H1 (cell line): ENCODE data around the gene CEP72. TPM values are rescaled to one million over a fixed set of nuclear protein-coding genes. Genes with fewer than 3 reads are reported as not detected.

Experiments used
- CTCF ChIA-PET: fragments of 300-600 bp; sonication (Branson Sonifier 250); formaldehyde crosslinking; loops from one replicate; lab custom pipeline; 2021; ENCODE audit not compliant: partially characterized antibody; lab: Charles Lee
- POLR2A ChIA-PET: fragments of 300-600 bp; sonication (Branson Sonifier 250); formaldehyde crosslinking; loops from one replicate; lab custom pipeline; 2021; ENCODE audit warnings: inconsistent platforms; ENCODE audit not compliant: partially characterized antibody; lab: Charles Lee
- DNase-seq, 2 experiments: peaks; one replicate each; pipeline versions ENCODE4 v3.0.0 to v3.0.0-alpha.2; 2010 to 2022; ENCODE audit warnings: low spot score in 2 of 2, low read depth in 1 of 2, mixed read lengths in 1 of 2
- FAIRE-seq: peaks from 2 replicates; lab custom pipeline; 2011; peaks lifted over from hg19 to GRCh38; lab: Jason Lieb, UNC
- H2AFZ ChIP-seq: 2 replicates; pipeline ENCODE4 v1.8.1; 2012; ENCODE audit warnings: low read length, inconsistent platforms
- H2AK5ac ChIP-seq: 2 replicates; pipeline ENCODE4 v1.6.1; 2013; ENCODE audit warnings: low read depth, low read length
- H2BK120ac ChIP-seq: replicated peaks from 2 replicates; pipeline ENCODE3; 2013; ENCODE audit warnings: low read depth, low read length, inconsistent platforms
- H2BK12ac ChIP-seq: 2 replicates; pipeline ENCODE4 v1.6.1; 2013; ENCODE audit warnings: low read depth, low read length
- H2BK15ac ChIP-seq: 2 replicates; pipeline ENCODE4 v1.6.1; 2013; ENCODE audit warnings: low read length
- H2BK20ac ChIP-seq: 2 replicates; pipeline ENCODE4 v1.6.1; 2013; ENCODE audit warnings: low read length
- H2BK5ac ChIP-seq: 2 replicates; pipeline ENCODE4 v1.6.1; 2013; ENCODE audit warnings: low read depth, low read length
- H3K14ac ChIP-seq: 2 replicates; pipeline ENCODE4 v1.6.1; 2013; ENCODE audit warnings: inconsistent platforms; ENCODE audit not compliant: insufficient read length
- H3K18ac ChIP-seq: 2 replicates; pipeline ENCODE4 v1.6.1; 2013; ENCODE audit warnings: low read length; ENCODE audit errors: extremely low read depth
- H3K23ac ChIP-seq: 2 replicates; pipeline ENCODE4 v1.6.1; 2013; ENCODE audit warnings: inconsistent platforms; ENCODE audit not compliant: insufficient read length
- H3K23me2 ChIP-seq: 2 replicates; pipeline ENCODE4 v1.6.1; 2013; ENCODE audit warnings: low read depth, low read length
- H3K27ac ChIP-seq: 2 replicates; pipeline ENCODE4 v1.6.1; 2011; ENCODE audit warnings: low read depth, low read length, inconsistent platforms
- H3K27me3 ChIP-seq, 4 experiments: replicated peaks in 1 of 4; 1 replicate in 1 of 4; 2 replicates in 3 of 4; pipeline versions ENCODE4 v1.6.1 to v1.8.1; 2011 to 2013; ENCODE audit warnings: low read length in 3 of 4, mild to moderate bottlenecking in 3 of 4, inconsistent platforms in 2 of 4, mixed read lengths in 2 of 4, moderate library complexity in 1 of 4; ENCODE audit not compliant: control insufficient read depth in 3 of 4, insufficient read depth in 3 of 4; ENCODE audit errors: extremely low read depth in 1 of 4
- H3K36me3 ChIP-seq, 4 experiments: 2 replicates each; pipeline versions ENCODE4 v1.6.1 to v1.8.1; 2011 to 2013; ENCODE audit warnings: mild to moderate bottlenecking in 4 of 4, low read length in 3 of 4, moderate library complexity in 2 of 4, control low read depth in 1 of 4, inconsistent platforms in 1 of 4; ENCODE audit not compliant: insufficient read depth in 4 of 4, control insufficient read depth in 2 of 4
- H3K4ac ChIP-seq: replicated peaks from 2 replicates; pipeline ENCODE3; 2013; ENCODE audit warnings: low read length, low read depth, mixed read lengths, inconsistent platforms; ENCODE audit not compliant: insufficient read length
- H3K4me1 ChIP-seq, 4 experiments: replicated peaks in 1 of 4; 1 replicate in 1 of 4; 2 replicates in 3 of 4; pipeline versions ENCODE4 v1.6.1 to v1.8.1; 2011 to 2013; ENCODE audit warnings: low read length in 3 of 4, inconsistent platforms in 2 of 4, mixed read lengths in 1 of 4; ENCODE audit not compliant: insufficient read depth in 4 of 4, control insufficient read depth in 3 of 4
- H3K4me2 ChIP-seq, 2 experiments: 2 replicates each; pipeline versions ENCODE4 v1.6.1 to v1.8.1; 2011 to 2013; ENCODE audit warnings: low read depth in 2 of 2, low read length in 2 of 2, control low read depth in 1 of 2, inconsistent platforms in 1 of 2, mild to moderate bottlenecking in 1 of 2; ENCODE audit not compliant: insufficient read depth in 1 of 2
- H3K4me3 ChIP-seq, 4 experiments: fragments of 200-600, 300-600 bp in 1 of 4; sonication (generic), shearing (Covaris generic), sonication (Bioruptor Twin) in 1 of 4; 2 replicates each; pipeline versions ENCODE4 v1.5.1 to v1.8.1; 2011 to 2016; ENCODE audit warnings: low read length in 4 of 4, low read depth in 3 of 4, control low read depth in 2 of 4, inconsistent platforms in 2 of 4, mild to moderate bottlenecking in 2 of 4, mixed read lengths in 1 of 4, moderate library complexity in 1 of 4; ENCODE audit not compliant: insufficient read depth in 2 of 4; ENCODE audit errors: extremely low read depth in 1 of 4
- H3K56ac ChIP-seq: replicated peaks from 2 replicates; pipeline ENCODE3; 2013; ENCODE audit warnings: low read depth, mild to moderate bottlenecking, mixed read lengths, low read length, inconsistent platforms; ENCODE audit not compliant: insufficient read length
- H3K79me1 ChIP-seq: 2 replicates; pipeline ENCODE4 v1.6.1; 2013; ENCODE audit warnings: low read depth, low read length, control low read depth
- H3K79me2 ChIP-seq, 2 experiments: 2 replicates each; pipeline versions ENCODE4 v1.6.1 to v1.8.1; 2012 to 2013; ENCODE audit warnings: low read length in 2 of 2, mild to moderate bottlenecking in 2 of 2, inconsistent platforms in 1 of 2; ENCODE audit not compliant: insufficient read depth in 2 of 2, control insufficient read depth in 1 of 2
- H3K9ac ChIP-seq, 4 experiments: replicated peaks in 1 of 4; 1 replicate in 1 of 4; 2 replicates in 3 of 4; pipeline versions ENCODE4 v1.6.1 to v1.8.1; 2011 to 2013; ENCODE audit warnings: low read depth in 3 of 4, low read length in 3 of 4, control low read depth in 2 of 4, mild to moderate bottlenecking in 2 of 4, moderate library complexity in 2 of 4, inconsistent platforms in 1 of 4; ENCODE audit errors: extremely low read depth in 1 of 4
- H3K9me3 ChIP-seq, 2 experiments: 2 replicates each; pipeline versions ENCODE4 v1.6.1 to v1.8.1; 2012 to 2013; ENCODE audit warnings: mild to moderate bottlenecking in 2 of 2, moderate library complexity in 2 of 2, control low read depth in 1 of 2, inconsistent platforms in 1 of 2, low read depth in 1 of 2, low read length in 1 of 2, mixed read lengths in 1 of 2; ENCODE audit not compliant: insufficient read depth in 2 of 2
- H4K20me1 ChIP-seq, 2 experiments: replicated peaks in 1 of 2; 2 replicates each; pipeline versions ENCODE3 to v1.8.1; 2011 to 2013; ENCODE audit warnings: inconsistent platforms in 2 of 2, low read length in 2 of 2, mild to moderate bottlenecking in 1 of 2; ENCODE audit not compliant: insufficient read depth in 2 of 2, control insufficient read depth in 1 of 2
- H4K5ac ChIP-seq: 2 replicates; pipeline ENCODE4 v1.6.1; 2013; ENCODE audit warnings: low read length, low read depth, mixed read lengths, inconsistent platforms; ENCODE audit not compliant: insufficient read length
- H4K8ac ChIP-seq: 2 replicates; pipeline ENCODE4 v1.8.0; 2013; ENCODE audit warnings: mild to moderate bottlenecking, moderate library complexity, low read length, inconsistent platforms; ENCODE audit not compliant: insufficient read depth; ENCODE audit errors: extremely low read depth
- H4K91ac ChIP-seq: replicated peaks from 2 replicates; pipeline ENCODE3; 2013; ENCODE audit warnings: low read length, mixed read lengths, inconsistent platforms; ENCODE audit not compliant: insufficient read length
- WGBS, 2 experiments: shearing (Covaris generic) in 1 of 2; methylation state at CpG; one replicate each; pipeline versions ENCODE4 v1.1.6 to v1.1.7; 2013 to 2015; ENCODE audit warnings: low lambda C conversion rate in 2 of 2, mixed read lengths in 2 of 2, inconsistent platforms in 1 of 2, low coverage in 1 of 2, missing lambda C conversion rate in 1 of 2; ENCODE audit not compliant: insufficient replicate concordance in 2 of 2, insufficient coverage in 1 of 2, insufficient read length in 1 of 2; ENCODE audit errors: extremely low coverage in 1 of 2, missing lambda C conversion rate in 1 of 2; 5-methylcytosine and 5-hydroxymethylcytosine counted together
- polyA plus RNA-seq, 7 experiments: library from polyadenylated mRNA; depleted of rRNA in 3 of 7; stranded (reverse) in 5 of 7; unstranded in 2 of 7; fragments of >200 nt in 5 of 7; fragments of 200-250 nt in 2 of 7; gene quantifications; 1 replicate in 5 of 7; 2 replicates in 1 of 7; 4 replicates in 1 of 7; pipeline versions ENCODE4 v1.2.1 to v1.2.3, GENCODE V29; 2011 to 2013; ENCODE audit warnings: missing spikeins in 2 of 7, mixed read lengths in 2 of 7
- total RNA-seq: library from RNA; stranded (reverse); fragmentation: NEBNext Ultra II Directional; extraction: Animal tissue kit (Norgen Biotek cat#: 25700); gene quantifications from 2 replicates; pipeline ENCODE4 v1.2.1, GENCODE V29; 2021

CEP72 gene
- total and polyA plus RNA-seq, 2 of the 8 experiments (the other 6 are each of a cell fraction or from before 2014, with no cell fraction given): 13.1 to 19.6 TPM

- WGBS, 2 experiments: 88% methylated on average over 16 of the region's 16 CpGs; no CpG with 5 or more reads in 1 of the 2 experiments
- H2AK5ac ChIP-seq: no peak overlapping the region
- H2BK120ac ChIP-seq: no peak overlapping the region
- no peaks in the 10 kb centered on the region; a peak in 1 of 7 replicates for H3K4me1 ChIP-seq
- H2BK12ac ChIP-seq: no peak overlapping the region
- peaks cover 3 to 40% (median 31%) of the 10 kb centered on the region in 4 experiments; a peak in 7 of 8 replicates for H3K36me3 ChIP-seq
- H3K18ac ChIP-seq: no peak overlapping the region
- no peaks in the 10 kb centered on the region for H3K23me2 ChIP-seq
- H3K27ac ChIP-seq: no peak overlapping the region
- H3K4me3 ChIP-seq: no peak overlapping the region
- POLR2A ChIA-PET: no interaction called here
- CTCF ChIA-PET: no interaction called here
- H2BK15ac ChIP-seq: no peak overlapping the region
- peaks cover 3% of the 10 kb centered on the region; the same call in 1 of the 2 replicates for H3K79me1 ChIP-seq
- H4K8ac ChIP-seq: no peak overlapping the region
- H3K27me3 ChIP-seq: no peaks in the 10 kb centered on the region
- no peak overlapping the region for H3K4me2 ChIP-seq
- no peak overlapping the region for H3K4ac ChIP-seq
- H3K14ac ChIP-seq: no peak overlapping the region
- H3K79me2 ChIP-seq: peaks cover 0 to 4% of the 10 kb centered on the region in 2 experiments; a peak in 1 of 4 replicates
- H3K56ac ChIP-seq: no peak overlapping the region
- H3K9ac ChIP-seq: no peak overlapping the region
- H2BK5ac ChIP-seq: no peak overlapping the region
- H4K20me1 ChIP-seq: peaks cover 4 to 6% of the 10 kb centered on the region in 2 experiments
- DNase-seq (no peak), FAIRE-seq (no peak)
- H4K91ac ChIP-seq: no peak overlapping the region
- no peak overlapping the region for H2AFZ ChIP-seq
- no peak overlapping the region for H2BK20ac ChIP-seq
- no peak overlapping the region for H3K23ac ChIP-seq
- H3K9me3 ChIP-seq: no peaks in the 10 kb centered on the region
- H4K5ac ChIP-seq: no peak overlapping the region
Measured at GRCh38 chr5:625516-625915, 13.4 kb downstream of the CEP72 start.
